Stomach (tissue), 4 donors: ENCODE data around the gene UNC119B.

ENCODE experiments used
- CTCF ChIP-seq, 7 experiments: fragments of 450-650 bp in 4 of 7; fragments of 200-600 bp in 3 of 7; sonication (generic) in 3 of 7; IDR thresholded peaks; one replicate each; pipeline ENCODE4 v1.5.1; 2016 to 2019; ENCODE audit warnings: antibody characterized with exemption in 7 of 7, control low read depth in 2 of 7, mild to moderate bottlenecking in 1 of 7
- EP300 ChIP-seq: sonication (generic); formaldehyde crosslinking; IDR thresholded peaks from one replicate; pipeline ENCODE4 v1.6.1; 2017; ENCODE audit warnings: antibody characterized with exemption
- POLR2A ChIP-seq, 4 donors: fragments of 450-650 bp; IDR thresholded peaks; one replicate each; pipeline ENCODE4 v1.6.1; 2016; ENCODE audit warnings: antibody characterized with exemption in 4 of 4, control low read depth in 2 of 4, mild to moderate bottlenecking in 1 of 4, moderate library complexity in 1 of 4

GRCh38 chr12:120705618-120706017 is 4.6 kb upstream of the UNC119B start:
- TF ChIP-seq EP300 (no peak), POLR2A (IDR thresholded peaks at IDR 0.05) (no peak), CTCF (IDR thresholded peaks at IDR 0.05) (no peak)
